22Rv1 (cell line): Measurements from ENCODE around the gene TMEM150C.

Experiments used
- H3K27ac ChIP-seq: fragments of 450-650 bp; 2 replicates; pipeline ENCODE4 v1.5.1; 2017
- ZFX ChIP-seq: fragments of 450-650 bp; IDR thresholded peaks from 2 replicates; pipeline ENCODE4 v1.6.1; 2017; ENCODE audit warnings: antibody characterized with exemption, borderline replicate concordance
- TF ChIP-seq, protein P1 (sequence below): fragments of 450-650 bp; IDR thresholded peaks from 2 replicates; pipeline ENCODE4 v1.5.1; 2017; ENCODE audit warnings: mild to moderate bottlenecking

Gene TMEM150C

DNA sequence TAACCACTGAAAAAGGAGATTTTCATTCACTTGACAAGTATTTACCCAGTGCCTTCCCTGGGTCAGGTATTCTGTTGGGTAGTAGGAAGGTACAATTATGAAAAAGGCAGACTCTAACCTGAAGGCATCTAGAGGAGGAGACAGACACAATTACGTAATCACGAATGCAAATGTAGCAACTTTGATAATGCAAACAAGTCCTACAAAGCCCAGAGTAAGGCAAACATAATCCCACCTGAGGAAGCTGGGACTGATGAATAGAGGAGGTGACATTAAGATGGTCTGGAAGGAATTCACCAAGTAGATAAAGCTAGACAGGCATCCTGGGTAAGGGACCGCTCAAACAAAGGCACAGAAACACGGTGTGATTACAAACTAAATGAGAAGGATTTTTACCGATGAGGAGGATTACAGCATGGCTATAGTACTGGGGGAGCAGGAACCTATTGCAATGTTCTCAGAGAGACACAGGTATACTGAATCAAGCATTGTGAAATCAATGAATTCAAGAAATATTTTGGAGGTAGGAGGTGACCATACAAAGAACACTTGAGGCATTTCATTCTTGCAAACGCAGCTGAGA is 37.1 kb downstream of the TMEM150C start:
- H3K27ac ChIP-seq, result no peak overlapping the region
- TF ChIP-seq ZFX, result no peak
- TF ChIP-seq, protein P1, sequence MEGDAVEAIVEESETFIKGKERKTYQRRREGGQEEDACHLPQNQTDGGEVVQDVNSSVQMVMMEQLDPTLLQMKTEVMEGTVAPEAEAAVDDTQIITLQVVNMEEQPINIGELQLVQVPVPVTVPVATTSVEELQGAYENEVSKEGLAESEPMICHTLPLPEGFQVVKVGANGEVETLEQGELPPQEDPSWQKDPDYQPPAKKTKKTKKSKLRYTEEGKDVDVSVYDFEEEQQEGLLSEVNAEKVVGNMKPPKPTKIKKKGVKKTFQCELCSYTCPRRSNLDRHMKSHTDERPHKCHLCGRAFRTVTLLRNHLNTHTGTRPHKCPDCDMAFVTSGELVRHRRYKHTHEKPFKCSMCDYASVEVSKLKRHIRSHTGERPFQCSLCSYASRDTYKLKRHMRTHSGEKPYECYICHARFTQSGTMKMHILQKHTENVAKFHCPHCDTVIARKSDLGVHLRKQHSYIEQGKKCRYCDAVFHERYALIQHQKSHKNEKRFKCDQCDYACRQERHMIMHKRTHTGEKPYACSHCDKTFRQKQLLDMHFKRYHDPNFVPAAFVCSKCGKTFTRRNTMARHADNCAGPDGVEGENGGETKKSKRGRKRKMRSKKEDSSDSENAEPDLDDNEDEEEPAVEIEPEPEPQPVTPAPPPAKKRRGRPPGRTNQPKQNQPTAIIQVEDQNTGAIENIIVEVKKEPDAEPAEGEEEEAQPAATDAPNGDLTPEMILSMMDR, result no peak

DNA sequence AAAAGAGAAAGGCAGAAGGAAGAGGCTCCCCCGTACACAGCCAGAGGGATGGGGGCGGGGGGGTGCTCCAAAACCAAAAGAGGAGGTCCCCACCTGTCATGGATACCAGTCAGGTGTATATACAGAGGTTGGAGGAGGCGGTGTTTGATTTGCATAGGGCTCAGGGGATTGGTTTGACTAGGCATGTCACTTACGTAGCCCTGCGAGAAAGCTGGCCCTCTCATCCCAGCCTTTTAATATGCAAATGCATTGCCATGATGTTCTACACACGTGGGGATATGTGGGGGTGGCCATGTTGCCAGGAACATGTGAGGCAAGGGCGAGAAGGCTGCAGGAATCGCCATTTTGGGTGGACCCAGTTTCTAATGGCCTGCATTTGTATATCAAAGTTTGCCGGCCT is 38.6 kb downstream of the TMEM150C start:
- no peak overlapping the region for H3K27ac ChIP-seq
- TF ChIP-seq, protein P1, result no peak
- no peak for TF ChIP-seq ZFX

DNA sequence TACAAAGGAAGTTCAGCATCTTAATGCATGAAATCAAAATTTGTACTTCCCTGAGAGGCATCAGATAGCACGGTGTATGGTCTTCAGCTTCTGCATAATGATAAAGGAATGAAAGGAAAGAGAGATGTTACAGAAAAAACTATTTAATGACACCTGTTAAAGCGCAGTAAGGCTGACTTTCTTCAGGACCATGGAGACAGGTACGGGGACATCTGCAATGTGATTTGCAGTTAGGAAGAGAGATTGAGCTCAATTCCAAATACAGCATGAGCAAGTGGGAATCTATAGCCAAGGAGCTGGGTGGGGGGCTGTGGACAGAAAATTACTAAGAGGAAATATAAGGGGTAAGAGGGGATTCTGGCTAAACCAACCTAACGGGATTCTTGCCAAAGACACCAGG is 39.3 kb downstream of the TMEM150C start:
- TF ChIP-seq, protein P1, result no peak
- TF ChIP-seq ZFX, result no peak
- no peak overlapping the region for H3K27ac ChIP-seq

DNA sequence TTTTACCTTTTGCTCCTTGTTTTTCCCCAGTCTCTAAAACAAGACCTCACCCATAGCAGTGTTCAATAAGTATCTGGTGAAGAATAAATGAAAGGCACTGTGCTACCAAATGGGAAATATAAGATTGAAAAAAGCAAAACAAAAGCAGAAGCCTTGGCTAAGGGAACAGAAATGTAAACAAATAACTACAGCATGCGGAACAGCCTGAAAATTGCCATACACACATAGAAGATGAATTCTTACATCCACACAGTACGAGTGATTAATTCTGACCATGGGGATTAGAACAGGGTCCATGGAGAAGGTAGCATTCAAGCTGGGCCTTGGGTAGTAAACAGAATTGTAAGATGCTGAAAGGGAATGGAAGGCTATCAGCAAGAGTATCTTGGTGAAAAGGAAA is 40.5 kb downstream of the TMEM150C start:
- TF ChIP-seq ZFX, result no peak
- TF ChIP-seq, protein P1, result no peak
- no peak overlapping the region for H3K27ac ChIP-seq

DNA sequence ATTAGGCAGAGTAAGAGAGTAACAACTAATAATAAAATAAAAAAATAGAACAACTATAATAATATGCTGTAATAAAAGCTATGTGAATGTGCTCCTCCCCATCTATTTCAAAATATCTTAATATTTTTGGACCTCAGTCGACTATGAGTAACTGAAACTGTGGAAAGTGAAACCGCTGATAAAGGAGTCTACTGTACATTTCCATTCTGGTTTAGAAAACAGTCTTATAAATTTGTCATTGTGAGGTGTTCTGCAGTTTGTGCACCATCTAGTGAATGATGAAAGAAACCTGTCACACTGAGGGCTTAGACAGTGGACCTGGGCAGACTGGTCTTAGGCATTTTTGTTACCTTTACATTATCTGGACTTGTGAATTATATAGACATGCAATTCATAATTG is 42.0 kb downstream of the TMEM150C start:
- H3K27ac ChIP-seq, result no peak overlapping the region
- TF ChIP-seq, protein P1, result no peak
- no peak for TF ChIP-seq ZFX

DNA sequence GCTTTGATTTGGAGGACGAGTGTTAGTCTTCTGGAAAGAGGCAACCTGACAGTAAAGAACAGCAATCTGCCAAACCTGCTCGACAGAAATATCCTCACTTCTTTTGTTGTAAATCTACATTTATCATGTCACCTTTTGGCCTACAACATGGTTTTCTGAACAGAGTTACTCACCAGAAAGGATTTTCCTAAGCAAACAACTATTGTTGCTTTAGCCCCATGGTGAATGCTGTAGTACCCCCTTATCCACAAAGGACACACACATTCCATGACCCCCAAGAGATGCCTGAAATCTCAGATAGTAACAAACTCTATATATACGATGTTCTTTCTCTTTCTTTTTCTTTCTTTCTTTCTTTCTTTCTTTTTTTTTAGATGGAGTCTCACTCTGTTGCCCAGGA is 42.7 kb downstream of the TMEM150C start:
- H3K27ac ChIP-seq, result no peak overlapping the region
- no peak for TF ChIP-seq ZFX
- TF ChIP-seq, protein P1, result no peak

DNA sequence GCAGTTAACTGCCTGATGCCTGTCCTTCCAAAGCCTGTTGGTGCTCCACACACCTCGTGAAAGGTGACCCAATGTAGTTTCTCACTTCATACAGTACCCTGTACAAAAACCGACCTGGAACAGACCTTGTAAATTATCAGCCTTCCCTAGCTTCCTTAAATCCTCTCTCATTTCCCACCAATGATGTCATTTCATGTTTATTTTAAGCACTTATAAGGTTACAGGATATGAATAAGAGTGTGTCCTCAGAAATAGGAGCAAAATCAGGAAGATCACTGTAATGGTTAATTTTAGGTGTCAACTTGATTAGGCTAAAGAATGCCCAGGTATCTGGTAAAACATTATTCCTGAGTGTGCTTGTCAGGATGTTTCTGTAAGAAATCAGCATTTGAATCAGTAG is 44.7 kb downstream of the TMEM150C start:
- TF ChIP-seq, protein P1, result no peak
- TF ChIP-seq ZFX, result no peak

More for the DNA sequence above, 44.7 kb downstream of the TMEM150C start:
- H3K27ac ChIP-seq, result no peak overlapping the region
